Natural killer cell treated with Interleukin-12 subunit alpha and Interleukin-12 subunit beta and Interleukin-15 and Interleukin-18, amount 100 ng/mL, for 72 hours (primary cell): ENCODE data around the gene PELI1. TPM values are rescaled to one million over a fixed set of nuclear protein-coding genes. Genes with fewer than 3 reads are reported as not detected.

ENCODE experiments used
- total RNA-seq, 2 donors: library from RNA; stranded (reverse); gene quantifications; one replicate each; pipeline ENCODE4 v1.2.3, GENCODE V29; 2022

The PELI1 gene
- total RNA-seq, 2 donors from 2014 or later, result 51.1 to 64.1 TPM

Other genes with a start within 250 kb of the PELI1 start
- gene VPS54, start 125.0 kb downstream of the PELI1 start, total RNA-seq, result 10 to 100 TPM; 12.8 to 19.7 TPM